ENCODE results near the gene NISCH.
"Not testable (repeated sequence)": the region's sequence is repeated elsewhere in the genome, so short reads cannot be mapped to it uniquely, and the experiment has no call there.

The NISCH gene

DNA sequence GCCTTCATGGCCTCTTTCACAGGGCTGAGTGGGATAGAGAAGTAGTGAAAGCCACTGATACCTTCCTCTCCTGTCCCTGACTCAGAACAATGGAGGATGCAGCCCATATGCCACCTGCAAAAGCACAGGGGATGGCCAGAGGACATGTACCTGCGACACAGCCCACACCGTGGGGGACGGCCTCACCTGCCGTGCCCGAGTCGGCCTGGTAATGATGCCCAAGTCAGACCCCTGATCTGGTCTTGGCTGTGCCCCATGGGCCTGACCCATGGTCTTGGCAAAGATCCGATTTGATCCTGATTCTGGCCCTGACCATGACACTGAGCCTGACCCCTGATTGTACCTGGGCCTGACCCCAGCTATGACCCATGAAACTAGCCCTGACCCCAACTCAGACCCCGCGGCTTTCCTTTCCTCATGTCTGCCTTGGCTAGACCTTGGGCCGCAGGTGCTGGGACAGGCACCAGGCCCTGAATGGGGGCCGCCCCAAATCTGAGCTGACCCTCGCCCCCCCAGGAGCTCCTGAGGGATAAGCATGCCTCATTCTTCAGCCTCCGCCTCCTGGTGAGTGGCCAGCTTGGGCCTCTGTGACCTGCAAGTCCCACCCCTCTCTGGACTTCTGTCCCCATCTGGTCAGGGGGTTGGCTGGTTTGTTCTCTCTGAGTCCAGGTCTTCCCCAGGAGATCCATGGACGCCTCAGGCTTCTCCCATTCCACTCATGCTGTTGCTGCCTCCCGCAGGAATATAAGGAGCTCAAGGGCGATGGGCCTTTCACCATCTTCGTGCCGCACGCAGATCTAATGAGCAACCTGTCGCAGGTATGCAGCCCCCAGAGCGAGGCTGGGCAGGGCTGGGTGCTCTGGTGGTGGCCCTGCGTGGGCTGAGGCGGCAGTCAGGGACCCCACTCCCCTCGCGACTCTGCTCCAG lies 62.7 kb downstream of the NISCH start:
- DNase-seq = no peak

DNA sequence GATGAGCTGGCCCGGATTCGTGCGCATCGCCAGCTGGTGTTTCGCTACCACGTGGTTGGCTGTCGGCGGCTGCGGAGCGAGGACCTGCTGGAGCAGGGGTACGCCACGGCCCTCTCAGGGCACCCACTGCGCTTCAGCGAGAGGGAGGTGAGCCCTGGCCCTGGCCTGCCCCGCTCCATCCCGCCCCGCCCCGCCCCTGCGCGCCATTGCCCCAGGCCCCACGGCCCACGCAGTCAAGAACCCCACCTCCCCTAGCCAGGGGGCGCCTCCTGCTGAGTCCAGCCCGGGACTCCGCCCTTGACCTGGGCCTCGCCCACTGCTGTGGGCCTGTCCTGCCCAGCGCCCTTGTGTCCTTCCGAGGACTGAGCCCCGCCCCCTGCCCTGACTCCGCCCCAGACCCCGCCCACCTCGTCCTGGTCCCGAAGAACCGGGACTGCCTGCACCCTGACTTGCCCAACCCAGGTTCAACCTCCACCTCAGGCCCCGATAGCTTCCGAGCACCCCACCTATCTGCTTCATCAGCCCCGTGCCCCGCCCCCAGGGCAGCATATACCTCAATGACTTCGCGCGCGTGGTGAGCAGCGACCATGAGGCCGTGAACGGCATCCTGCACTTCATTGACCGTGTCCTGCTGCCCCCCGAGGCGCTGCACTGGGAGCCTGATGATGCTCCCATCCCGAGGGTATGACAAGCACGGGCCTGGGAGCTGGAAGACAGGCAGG lies 63.5 kb downstream of the NISCH start:
- DNase-seq = no peak

DNA sequence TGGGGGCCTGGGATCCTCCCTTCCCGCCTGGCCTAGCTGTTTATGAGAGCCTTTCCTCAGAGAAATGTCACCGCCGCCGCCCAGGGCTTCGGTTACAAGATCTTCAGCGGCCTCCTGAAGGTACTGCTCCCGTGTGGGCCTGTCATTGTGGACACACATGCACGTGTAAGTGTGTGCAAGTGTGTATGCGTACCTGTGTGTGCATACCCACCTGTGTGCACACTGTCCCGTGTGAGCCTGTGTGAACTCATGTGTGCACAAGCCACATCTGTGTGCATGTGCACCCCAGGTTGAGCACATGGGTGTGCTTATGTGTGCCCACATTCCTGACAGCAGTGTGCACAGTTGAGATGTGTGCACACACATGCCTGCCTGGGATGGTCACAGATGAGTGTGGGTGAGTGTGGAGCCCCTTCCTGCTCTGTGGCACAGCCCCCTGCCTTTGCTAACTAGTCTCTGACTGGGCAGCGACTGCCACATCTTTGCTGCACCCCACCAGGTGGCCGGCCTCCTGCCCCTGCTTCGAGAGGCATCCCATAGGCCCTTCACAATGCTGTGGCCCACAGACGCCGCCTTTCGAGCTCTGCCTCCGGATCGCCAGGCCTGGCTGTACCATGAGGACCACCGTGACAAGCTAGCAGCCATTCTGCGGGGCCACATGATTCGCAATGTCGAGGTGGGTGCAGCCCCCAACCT lies 64.2 kb downstream of the NISCH start:
- no peak for DNase-seq

DNA sequence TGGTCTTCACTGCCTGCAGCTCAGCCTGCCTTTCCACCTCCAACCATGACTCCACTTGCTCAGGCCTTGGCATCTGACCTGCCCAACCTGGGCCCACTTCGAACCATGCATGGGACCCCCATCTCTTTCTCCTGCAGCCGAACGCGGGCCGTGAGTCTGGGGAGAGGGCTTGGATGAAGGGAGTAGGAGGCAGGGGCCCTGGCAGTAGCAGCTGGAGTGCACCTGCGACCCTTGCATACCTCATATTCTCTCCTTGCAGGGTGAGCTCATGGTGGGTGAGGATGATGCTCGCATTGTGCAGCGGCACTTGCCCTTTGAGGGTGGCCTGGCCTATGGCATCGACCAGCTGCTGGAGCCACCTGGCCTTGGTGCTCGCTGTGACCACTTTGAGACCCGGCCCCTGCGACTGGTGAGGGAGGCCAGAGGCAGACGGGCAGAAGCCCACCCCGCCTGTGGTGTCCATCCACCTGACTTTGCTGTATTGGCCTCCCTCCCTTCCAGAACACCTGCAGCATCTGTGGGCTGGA lies 64.8 kb downstream of the NISCH start:
- no peak for DNase-seq

DNA sequence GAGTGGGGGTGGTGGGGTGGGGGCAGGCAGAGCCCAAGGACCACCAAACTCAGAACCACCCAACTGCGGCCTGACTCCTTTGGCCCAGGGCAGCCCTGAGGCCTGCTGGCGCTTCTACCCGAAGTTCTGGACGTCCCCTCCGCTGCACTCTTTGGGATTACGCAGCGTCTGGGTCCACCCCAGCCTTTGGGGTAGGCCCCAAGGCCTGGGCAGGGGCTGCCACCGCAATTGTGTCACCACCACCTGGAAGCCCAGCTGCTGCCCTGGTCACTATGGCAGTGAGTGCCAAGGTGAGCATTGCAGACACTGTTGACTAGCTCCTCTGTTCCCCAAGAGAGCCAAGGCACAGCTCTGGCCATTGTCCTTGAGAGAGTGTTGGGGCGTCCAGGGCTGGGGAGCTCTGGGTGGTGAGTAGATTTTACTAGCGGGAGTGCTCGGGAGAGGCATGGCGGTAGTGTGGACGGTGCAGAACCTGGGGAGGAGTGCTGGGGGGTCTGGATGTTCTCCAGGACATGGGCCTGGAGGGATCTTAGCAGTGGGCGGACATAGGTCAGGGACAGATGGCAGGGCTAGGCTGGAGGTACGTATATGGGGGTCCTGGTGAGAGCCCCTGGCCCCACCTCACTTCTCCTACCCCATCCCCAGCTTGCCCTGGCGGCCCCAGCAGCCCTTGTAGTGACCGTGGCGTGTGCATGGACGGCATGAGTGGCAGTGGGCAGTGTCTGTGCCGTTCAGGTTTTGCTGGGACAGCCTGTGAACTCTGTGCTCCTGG lies 65.5 kb downstream of the NISCH start:
- no peak for DNase-seq

- DNase-seq = no peak
These were observed 66.1 kb downstream of the NISCH start for GRCh38 chr3:52521488-52521824.

DNA sequence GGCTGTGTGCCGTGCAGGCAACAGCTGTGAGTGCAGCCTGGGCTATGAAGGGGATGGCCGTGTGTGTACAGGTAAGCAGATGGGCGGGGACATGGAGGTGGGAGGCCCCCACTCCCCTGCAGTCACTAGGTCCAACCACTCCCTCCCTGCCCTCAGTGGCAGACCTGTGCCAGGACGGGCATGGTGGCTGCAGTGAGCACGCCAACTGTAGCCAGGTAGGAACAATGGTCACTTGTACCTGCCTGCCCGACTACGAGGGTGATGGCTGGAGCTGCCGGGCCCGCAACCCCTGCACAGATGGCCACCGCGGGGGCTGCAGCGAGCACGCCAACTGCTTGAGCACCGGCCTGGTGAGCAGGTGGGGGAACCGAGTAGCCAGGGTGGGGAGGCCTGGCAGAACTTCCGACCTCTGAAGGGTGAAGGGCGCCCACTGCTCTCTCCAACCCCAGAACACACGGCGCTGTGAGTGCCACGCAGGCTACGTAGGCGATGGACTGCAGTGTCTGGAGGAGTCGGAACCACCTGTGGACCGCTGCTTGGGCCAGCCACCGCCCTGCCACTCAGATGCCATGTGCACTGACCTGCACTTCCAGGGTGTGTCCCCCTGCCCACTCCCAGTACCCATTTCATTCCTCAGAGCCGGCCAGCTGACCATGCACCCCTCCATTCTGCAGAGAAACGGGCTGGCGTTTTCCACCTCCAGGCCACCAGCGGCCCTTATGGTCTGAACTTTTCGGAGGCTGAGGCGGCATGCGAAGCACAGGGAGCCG lies 66.7 kb downstream of the NISCH start:
- DNase-seq = no peak

- DNase-seq = no peak
These were observed 67.3 kb downstream of the NISCH start for GRCh38 chr3:52522651-52523251.

DNA sequence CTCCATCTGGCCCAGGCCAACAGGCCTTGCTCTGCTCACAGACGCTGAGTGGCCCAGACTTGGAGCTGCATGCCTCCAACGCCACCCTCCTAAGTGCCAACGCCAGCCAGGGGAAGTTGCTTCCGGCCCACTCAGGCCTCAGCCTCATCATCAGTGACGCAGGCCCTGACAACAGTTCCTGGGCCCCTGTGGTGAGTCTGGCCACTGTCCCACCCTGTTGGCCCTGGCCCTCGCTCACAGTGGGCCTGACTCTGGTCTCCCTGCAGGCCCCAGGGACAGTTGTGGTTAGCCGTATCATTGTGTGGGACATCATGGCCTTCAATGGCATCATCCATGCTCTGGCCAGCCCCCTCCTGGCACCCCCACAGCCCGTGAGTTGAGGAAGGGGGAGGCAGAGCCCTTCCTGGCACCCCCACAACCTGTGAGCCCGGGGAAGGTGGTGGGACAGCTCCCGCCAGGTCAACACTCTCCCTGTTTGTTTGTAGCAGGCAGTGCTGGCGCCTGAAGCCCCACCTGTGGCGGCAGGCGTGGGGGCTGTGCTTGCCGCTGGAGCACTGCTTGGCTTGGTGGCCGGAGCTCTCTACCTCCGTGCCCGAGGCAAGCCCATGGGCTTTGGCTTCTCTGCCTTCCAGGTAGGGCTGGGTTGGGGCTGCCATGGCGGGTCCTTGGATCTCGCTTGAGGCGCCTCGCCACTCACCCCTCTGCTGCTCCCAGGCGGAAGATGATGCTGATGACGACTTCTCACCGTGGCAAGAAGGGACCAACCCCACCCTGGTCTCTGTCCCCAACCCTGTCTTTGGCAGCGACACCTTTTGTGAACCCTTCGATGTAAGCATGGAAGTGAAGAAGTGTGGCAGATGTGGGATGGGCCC lies 68.2 kb downstream of the NISCH start:
- DNase-seq = no peak

DNA sequence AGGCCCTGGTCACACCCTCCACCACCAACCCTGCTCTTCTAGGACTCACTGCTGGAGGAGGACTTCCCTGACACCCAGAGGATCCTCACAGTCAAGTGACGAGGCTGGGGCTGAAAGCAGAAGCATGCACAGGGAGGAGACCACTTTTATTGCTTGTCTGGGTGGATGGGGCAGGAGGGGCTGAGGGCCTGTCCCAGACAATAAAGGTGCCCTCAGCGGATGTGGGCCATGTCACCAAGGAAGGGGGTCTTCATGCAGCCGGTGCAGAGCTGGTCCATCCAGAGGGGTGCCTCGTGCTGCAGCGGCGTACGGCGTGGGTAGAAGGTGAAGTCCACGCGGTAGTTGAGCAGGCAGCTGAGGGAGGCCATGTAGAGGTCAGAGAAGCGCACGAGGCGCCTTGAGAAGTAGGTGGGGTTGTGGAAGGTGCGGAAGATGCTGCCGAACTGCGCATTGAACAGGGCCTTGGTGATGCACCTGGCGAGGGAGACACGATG lies 68.9 kb downstream of the NISCH start:
- no peak for DNase-seq

- peak; percentile 62 for DNase-seq
These were observed 69.6 kb downstream of the NISCH start for GRCh38 chr3:52524752-52525679.

DNA sequence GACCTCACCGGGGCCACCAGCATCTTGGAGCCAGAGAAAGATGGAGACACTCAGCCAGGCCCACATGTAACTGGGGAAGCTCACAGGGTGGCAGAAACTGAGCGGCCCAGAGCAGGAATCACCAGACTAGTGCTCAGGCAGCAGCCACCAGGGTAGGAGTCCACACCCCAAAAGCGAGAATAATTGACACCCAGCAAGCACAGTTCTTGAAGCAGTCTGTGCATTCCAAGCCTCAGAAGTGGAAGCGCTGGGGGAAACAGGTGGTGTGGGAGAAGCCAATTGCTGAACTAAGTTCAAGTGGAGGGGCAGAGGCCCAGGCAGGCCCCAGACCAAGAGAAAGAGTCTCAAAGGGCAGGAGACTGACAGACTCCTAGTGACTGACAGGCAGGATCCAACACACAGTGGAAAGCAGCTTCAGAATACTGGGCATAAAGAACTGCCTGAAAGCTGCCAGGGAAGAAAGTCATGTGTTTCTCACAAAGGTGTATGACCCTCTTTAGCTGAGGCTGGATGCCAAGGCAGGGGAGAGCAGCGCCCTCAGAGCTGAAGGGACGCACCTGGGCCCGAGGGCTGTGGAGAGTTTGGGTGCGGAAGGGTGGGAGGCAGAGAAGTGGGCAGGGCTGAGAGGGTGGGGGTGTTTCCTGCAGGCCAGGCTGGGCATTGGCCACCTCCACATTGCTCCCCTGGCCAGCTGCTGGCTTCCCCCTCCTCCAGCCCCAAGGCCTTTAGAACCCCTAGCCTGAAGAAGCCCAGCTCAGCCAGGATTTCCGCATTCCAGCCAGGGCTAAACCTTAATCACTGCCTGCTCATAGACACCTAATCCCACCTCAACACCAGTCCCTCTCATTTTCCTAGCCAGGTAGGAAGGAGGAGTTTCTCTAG lies 70.5 kb downstream of the NISCH start:
- DNase-seq = no peak

DNA sequence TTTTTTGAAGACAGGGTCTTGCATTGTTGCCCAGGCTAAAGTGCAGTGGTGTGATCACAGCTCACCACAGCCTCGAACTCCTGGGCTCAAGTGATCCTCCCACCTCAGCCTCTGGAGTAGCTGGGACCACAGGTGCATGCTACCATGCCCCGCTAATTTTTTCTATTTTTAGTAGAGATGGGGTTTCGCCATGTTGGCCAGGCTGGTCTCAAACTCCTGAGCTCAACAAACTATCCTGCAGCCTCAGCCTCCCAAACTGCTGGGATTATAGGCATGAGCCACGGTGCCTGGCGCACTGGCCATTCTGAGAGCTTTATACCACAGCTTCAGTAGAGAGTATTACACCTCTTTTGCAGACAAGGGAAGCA lies 71.3 kb downstream of the NISCH start:
- not testable (repeated sequence) for DNase-seq

GRCh38 chr3:52527039-52527731 lies 71.8 kb downstream of the NISCH start:
- DNase-seq = no peak

- DNase-seq = no peak
These were observed 72.6 kb downstream of the NISCH start for GRCh38 chr3:52527732-52528585.
